IMR-90 (cell line): Measurements from ENCODE around the gene VPS26A. TPM values are rescaled to one million over a fixed set of nuclear protein-coding genes. Genes with fewer than 3 reads are reported as not detected.
A peak's percentile ranks its signal among the peaks of the same experiment; 100 is the strongest.

Experiments used
- ATAC-seq: fragments of 200-7000 bp; cut with Tn5 transposase; 2 replicates; pipeline ENCODE4 v1.9.1; 2020; ENCODE audit warnings: low read depth, mild to moderate bottlenecking, moderate library complexity
- BruUV-seq: library from RNA; stranded (reverse); fragments of 400-500 nt; replicated peaks from 2 replicates; lab custom pipeline; 2021; lab: Mats Ljungman, UMichigan
- CTCF ChIA-PET: fragments of 300-600 bp; formaldehyde crosslinking; extraction: SDS; loops from one replicate; lab custom pipeline; 2021; ENCODE audit warnings: antibody characterized with exemption; lab: Yijun Ruan, JAX
- POLR2A ChIA-PET: fragments of 300-600 bp; sonication (Branson Sonifier 250); formaldehyde crosslinking; loops from one replicate; lab custom pipeline; 2022; ENCODE audit warnings: antibody characterized with exemption; ENCODE audit not compliant: unreplicated experiment; lab: Charles Lee
- DNase-seq: peaks from one replicate; pipeline ENCODE4 v3.0.0; 2013
- H2AFZ ChIP-seq: replicated peaks from 2 replicates; pipeline ENCODE3; 2013; ENCODE audit warnings: low read length, mild to moderate bottlenecking; ENCODE audit not compliant: poor library complexity
- H2AK5ac ChIP-seq: 2 replicates; pipeline ENCODE4 v1.6.1; 2013; ENCODE audit warnings: low read depth, low read length, inconsistent platforms
- H2AK9ac ChIP-seq: replicated peaks from 2 replicates; pipeline ENCODE3; 2013; ENCODE audit warnings: mild to moderate bottlenecking, low read depth, low read length, moderate library complexity; ENCODE audit not compliant: poor library complexity
- H2BK120ac ChIP-seq: 2 replicates; pipeline ENCODE4 v1.6.1; 2013; ENCODE audit warnings: low read depth, low read length, inconsistent platforms
- H2BK15ac ChIP-seq: 3 replicates; pipeline ENCODE4 v1.6.1; 2013; ENCODE audit warnings: low read depth, low read length, inconsistent platforms
- H2BK20ac ChIP-seq: 2 replicates; pipeline ENCODE4 v1.6.1; 2013; ENCODE audit warnings: low read depth, mild to moderate bottlenecking, inconsistent platforms, low read length, moderate library complexity
- H2BK5ac ChIP-seq: 2 replicates; pipeline ENCODE4 v1.6.1; 2013; ENCODE audit warnings: mild to moderate bottlenecking, low read depth, low read length, inconsistent platforms; ENCODE audit not compliant: poor library complexity, severe bottlenecking
- H3K14ac ChIP-seq: replicated peaks from 2 replicates; pipeline ENCODE4 v1.6.1; 2013; ENCODE audit warnings: low read depth, low read length, inconsistent platforms
- H3K18ac ChIP-seq: 2 replicates; pipeline ENCODE4 v1.6.1; 2013; ENCODE audit warnings: low read depth, low read length, control low read depth
- H3K23ac ChIP-seq: 2 replicates; pipeline ENCODE4 v1.6.1; 2013; ENCODE audit warnings: low read depth, low read length, inconsistent platforms
- H3K27ac ChIP-seq: 2 replicates; pipeline ENCODE4 v1.5.1; 2013; ENCODE audit warnings: mild to moderate bottlenecking, control low read depth, low read length; ENCODE audit not compliant: insufficient read depth
- H3K27me3 ChIP-seq: 2 replicates; pipeline ENCODE4 v1.6.1; 2013; ENCODE audit warnings: low read length; ENCODE audit not compliant: control insufficient read depth, insufficient read depth
- H3K36me3 ChIP-seq: 2 replicates; pipeline ENCODE4 v1.6.1; 2013; ENCODE audit warnings: low read length, mixed read lengths; ENCODE audit not compliant: control insufficient read depth, insufficient read depth
- H3K4ac ChIP-seq: 2 replicates; pipeline ENCODE4 v1.6.1; 2013; ENCODE audit warnings: low read depth, low read length, inconsistent platforms
- H3K4me1 ChIP-seq: 2 replicates; pipeline ENCODE4 v1.6.1; 2013; ENCODE audit warnings: low read length, mixed read lengths; ENCODE audit not compliant: control insufficient read depth, insufficient read depth
- H3K4me2 ChIP-seq: 2 replicates; pipeline ENCODE4 v1.6.1; 2013; ENCODE audit warnings: low read depth, mild to moderate bottlenecking, control low read depth, low read length, moderate library complexity
- H3K4me3 ChIP-seq: 2 replicates; pipeline ENCODE4 v1.5.1; 2013; ENCODE audit warnings: low read depth, mild to moderate bottlenecking, control low read depth, low read length, moderate library complexity; ENCODE audit not compliant: insufficient read depth
- H3K56ac ChIP-seq: 2 replicates; pipeline ENCODE4 v1.6.1; 2013; ENCODE audit warnings: low read length, inconsistent platforms; ENCODE audit not compliant: insufficient read depth; ENCODE audit errors: extremely low read depth
- H3K79me1 ChIP-seq, 2 experiments: 2 replicates each; pipeline ENCODE4 v1.6.1; 2013; ENCODE audit warnings: low read length in 2 of 2, inconsistent platforms in 1 of 2, low read depth in 1 of 2
- H3K9ac ChIP-seq: 2 replicates; pipeline ENCODE4 v1.6.1; 2013; ENCODE audit warnings: low read depth, low read length, control low read depth
- H3K9me1 ChIP-seq: 2 replicates; pipeline ENCODE4 v1.6.1; 2013; ENCODE audit warnings: low read length, inconsistent platforms; ENCODE audit not compliant: insufficient read depth
- H3K9me3 ChIP-seq: 2 replicates; pipeline ENCODE4 v1.6.1; 2013; ENCODE audit warnings: low read length; ENCODE audit not compliant: control insufficient read depth, insufficient read depth
- H4K20me1 ChIP-seq: 2 replicates; pipeline ENCODE4 v1.6.1; 2013; ENCODE audit warnings: low read length, inconsistent platforms; ENCODE audit not compliant: insufficient read depth
- H4K5ac ChIP-seq: 2 replicates; pipeline ENCODE4 v1.6.1; 2013; ENCODE audit warnings: mild to moderate bottlenecking, low read depth, low read length, control low read depth
- H4K8ac ChIP-seq, 2 experiments: 2 replicates each; pipeline ENCODE4 v1.6.1; 2013; ENCODE audit warnings: low read depth in 2 of 2, low read length in 2 of 2, control low read depth in 1 of 2, inconsistent platforms in 1 of 2
- H4K91ac ChIP-seq: 2 replicates; pipeline ENCODE4 v1.6.1; 2013; ENCODE audit warnings: low read depth, low read length, inconsistent platforms; ENCODE audit not compliant: insufficient read depth
- CEBPB ChIP-seq: IDR thresholded peaks from 2 replicates; pipeline ENCODE4 v1.6.1; 2012; ENCODE audit warnings: low read depth, low read length, improper control_type of control experiment
- ELK1 ChIP-seq: fragments of 150-350 bp; IDR thresholded peaks from 2 replicates; pipeline ENCODE4 v1.6.1; 2016; ENCODE audit warnings: low read depth, mild to moderate bottlenecking, low read length, moderate library complexity, borderline replicate concordance
- MXI1 ChIP-seq: IDR thresholded peaks from 2 replicates; pipeline ENCODE4 v1.6.1; 2012; ENCODE audit warnings: low read depth, mild to moderate bottlenecking, low read length, moderate library complexity, borderline replicate concordance
- WGBS, 2 experiments: methylation state at CpG; one replicate each; pipeline versions ENCODE4 v1.1.5 to v1.1.7; 2013; ENCODE audit warnings: missing lambda C conversion rate in 2 of 2; ENCODE audit not compliant: insufficient read length in 1 of 2; ENCODE audit errors: extremely low coverage in 2 of 2; 5-methylcytosine and 5-hydroxymethylcytosine counted together
- dilution Hi-C: fragments of 300-500 bp; cut with HindIII; formaldehyde crosslinking; loops from one replicate; pipeline ENCODE4 v1.14.3; 2018; ENCODE audit warnings: low sequenced_read_pairs; ENCODE audit not compliant: unreplicated experiment
- in situ Hi-C: fragments of 300-500 bp; cut with MboI; formaldehyde crosslinking; loops from 3 replicates; pipeline ENCODE4 v1.14.3; 2019; ENCODE audit warnings: low sequenced_read_pairs, inconsistent platforms, mixed read lengths
- intact Hi-C: fragments of 100-400 bp; cut with micrococcal nuclease; formaldehyde crosslinking; loops from 2 replicates; pipeline ENCODE4 v1.10.0; 2022
- polyA plus RNA-seq, 3 experiments: library from polyadenylated mRNA; depleted of rRNA; stranded (reverse); fragments of >200 nt; gene quantifications; 2 replicates each; pipeline ENCODE4 v1.2.3, GENCODE V29; 2012; ENCODE audit warnings: low replicate concordance in 1 of 3
- total RNA-seq: library from RNA; depleted of rRNA; stranded (reverse); fragments of >200 nt; gene quantifications from 2 replicates; pipeline ENCODE4 v1.2.3, GENCODE V29; 2012

VPS26A gene
- total and polyA plus RNA-seq, 2 of the 4 experiments (the other 2 are of a cell fraction): 7.2 to 18.7 TPM

DNA sequence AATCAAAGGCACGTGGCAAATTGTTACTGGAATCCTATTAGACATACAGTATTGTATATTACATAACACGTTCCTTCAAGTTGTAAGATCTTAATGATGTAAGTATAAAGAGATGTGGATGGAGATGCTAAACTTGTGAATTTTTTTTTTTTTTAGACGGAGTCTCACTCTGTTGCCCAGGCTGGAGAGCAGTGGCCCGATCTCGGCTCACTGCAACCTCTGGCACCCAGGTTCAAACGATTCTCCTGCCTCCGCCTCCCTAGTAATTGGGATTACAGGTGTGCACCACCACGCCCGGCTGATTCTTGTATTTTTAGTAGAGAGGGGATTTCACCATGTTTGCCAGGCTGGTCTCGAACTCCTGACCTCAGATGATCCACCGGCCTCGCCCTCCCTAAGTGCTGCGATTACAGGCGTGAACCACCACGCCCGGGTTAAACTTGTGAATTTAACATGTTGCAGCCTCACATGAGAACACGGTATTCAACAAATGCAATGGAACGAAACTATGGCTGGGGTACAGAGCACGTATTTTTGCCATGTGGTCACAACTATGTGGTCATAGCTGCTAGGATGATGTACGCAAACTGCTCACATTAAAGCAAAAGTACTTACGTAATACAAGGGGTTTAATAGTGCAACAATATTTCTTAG lies 55.2 kb downstream of the VPS26A start:
- Histone ChIP-seq H3K9ac (peak overlapping the region; percentile 48), H3K4me1 (peaks cover 2% of the 10 kb centered on the region; the same call in 1 of the 2 replicates), H3K79me1 (peaks cover 5 to 27% of the 10 kb centered on the region in 2 experiments), H3K56ac (no peak overlapping the region), H4K20me1 (no peaks in the 10 kb centered on the region), H2BK5ac (peak overlapping the region; percentile 22), H4K5ac (peak overlapping the region; percentile 77), H2BK15ac (no peak overlapping the region), H2AFZ (peak overlapping the region; percentile 93), H4K91ac (peak overlapping the region; percentile 40), H3K27ac (no peak overlapping the region), H2AK5ac (peak overlapping the region; percentile 83), H3K27me3 (no peaks in the 10 kb centered on the region), H3K4me3 (peak overlapping the region; percentile 76), H3K23ac (no peak overlapping the region), H2BK120ac (no peak overlapping the region), H3K9me3 (no peaks in the 10 kb centered on the region), H3K36me3 (peaks cover 3% of the 10 kb centered on the region; the same call in 1 of the 2 replicates), H3K18ac (no peak overlapping the region), H3K9me1 (peaks cover 4% of the 10 kb centered on the region), H3K4me2 (peak overlapping the region; percentile 89), H4K8ac (peak overlapping the region; percentile 37 to 97), H3K14ac (peak overlapping the region; percentile 31; the same call in 1 of the 2 replicates), H3K4ac (peak overlapping the region; percentile 66), H2AK9ac (peak overlapping the region; percentile 94), H2BK20ac (no peak overlapping the region)
- in situ Hi-C loops: no loop called here
- ATAC-seq: peak; percentile 9
- BruUV-seq: no TSS peak
- no peak for DNase-seq
- 22% methylated on average over 8 of the region's 21 CpGs; no CpG with 5 or more reads in 1 of the 2 experiments for WGBS, 2 experiments
- intact Hi-C loops: no loop called here
- CTCF ChIA-PET: no interaction called here
- POLR2A ChIA-PET: no interaction called here
- dilution Hi-C loops: no loop called here
- no peak for TF ChIP-seq ELK1
- no peak for TF ChIP-seq MXI1
- peak; percentile 84 for TF ChIP-seq CEBPB
